Measurements from ENCODE around the gene BUD23.

- TF ChIP-seq, protein P1, sequence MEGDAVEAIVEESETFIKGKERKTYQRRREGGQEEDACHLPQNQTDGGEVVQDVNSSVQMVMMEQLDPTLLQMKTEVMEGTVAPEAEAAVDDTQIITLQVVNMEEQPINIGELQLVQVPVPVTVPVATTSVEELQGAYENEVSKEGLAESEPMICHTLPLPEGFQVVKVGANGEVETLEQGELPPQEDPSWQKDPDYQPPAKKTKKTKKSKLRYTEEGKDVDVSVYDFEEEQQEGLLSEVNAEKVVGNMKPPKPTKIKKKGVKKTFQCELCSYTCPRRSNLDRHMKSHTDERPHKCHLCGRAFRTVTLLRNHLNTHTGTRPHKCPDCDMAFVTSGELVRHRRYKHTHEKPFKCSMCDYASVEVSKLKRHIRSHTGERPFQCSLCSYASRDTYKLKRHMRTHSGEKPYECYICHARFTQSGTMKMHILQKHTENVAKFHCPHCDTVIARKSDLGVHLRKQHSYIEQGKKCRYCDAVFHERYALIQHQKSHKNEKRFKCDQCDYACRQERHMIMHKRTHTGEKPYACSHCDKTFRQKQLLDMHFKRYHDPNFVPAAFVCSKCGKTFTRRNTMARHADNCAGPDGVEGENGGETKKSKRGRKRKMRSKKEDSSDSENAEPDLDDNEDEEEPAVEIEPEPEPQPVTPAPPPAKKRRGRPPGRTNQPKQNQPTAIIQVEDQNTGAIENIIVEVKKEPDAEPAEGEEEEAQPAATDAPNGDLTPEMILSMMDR (IDR thresholded peaks at IDR 0.05) = no peak
- TF ChIP-seq POLR2A (IDR thresholded peaks at IDR 0.05) (no peak), POLR2AphosphoS5 (IDR thresholded peaks at IDR 0.05) (no peak), EP300 (IDR thresholded peaks at IDR 0.05) (no peak)
These were observed 15.0 kb downstream of the BUD23 start for GRCh38 chr7:73698410-73698809.

Measured in gastroesophageal sphincter (tissue), 3 donors.